Esophagus squamous epithelium (tissue), 4 donors: ENCODE results near the gene CHD8.

Experiments
- POLR2A ChIP-seq, 4 donors: fragments of 450-650 bp; IDR thresholded peaks; one replicate each; pipeline ENCODE4 v1.6.1; 2017; ENCODE audit warnings: antibody characterized with exemption in 4 of 4, mild to moderate bottlenecking in 4 of 4, moderate library complexity in 3 of 4
- TF ChIP-seq, protein P1 (sequence below), 6 experiments: fragments of 450-650 bp in 4 of 6; fragments of 200-600 bp in 2 of 6; sonication (generic) in 2 of 6; IDR thresholded peaks; one replicate each; pipeline ENCODE4 v1.5.1; 2016 to 2019; ENCODE audit warnings: antibody characterized with exemption in 6 of 6, mild to moderate bottlenecking in 4 of 6, moderate library complexity in 4 of 6

DNA sequence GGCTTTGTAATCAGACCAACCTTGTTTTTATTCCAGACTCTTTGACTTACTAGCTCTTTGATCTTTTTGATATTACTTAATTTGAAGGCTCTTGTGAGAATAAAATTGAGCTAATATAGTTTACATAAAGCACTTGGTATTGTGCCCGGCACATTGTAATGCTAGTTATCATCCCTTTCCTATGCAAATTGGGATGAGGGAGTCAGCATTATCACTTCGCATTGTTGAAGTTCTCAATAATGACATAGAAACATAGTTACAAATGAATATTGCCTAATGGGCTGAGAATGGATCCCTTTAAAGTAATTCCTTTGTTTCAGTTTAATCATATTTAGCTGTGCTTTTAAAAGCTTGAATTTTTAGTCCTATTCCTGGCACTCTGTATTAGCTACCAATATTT lies 108.7 kb downstream of the CHD8 start:
- TF ChIP-seq POLR2A (IDR thresholded peaks at IDR 0.05), result no peak
- TF ChIP-seq, protein P1, sequence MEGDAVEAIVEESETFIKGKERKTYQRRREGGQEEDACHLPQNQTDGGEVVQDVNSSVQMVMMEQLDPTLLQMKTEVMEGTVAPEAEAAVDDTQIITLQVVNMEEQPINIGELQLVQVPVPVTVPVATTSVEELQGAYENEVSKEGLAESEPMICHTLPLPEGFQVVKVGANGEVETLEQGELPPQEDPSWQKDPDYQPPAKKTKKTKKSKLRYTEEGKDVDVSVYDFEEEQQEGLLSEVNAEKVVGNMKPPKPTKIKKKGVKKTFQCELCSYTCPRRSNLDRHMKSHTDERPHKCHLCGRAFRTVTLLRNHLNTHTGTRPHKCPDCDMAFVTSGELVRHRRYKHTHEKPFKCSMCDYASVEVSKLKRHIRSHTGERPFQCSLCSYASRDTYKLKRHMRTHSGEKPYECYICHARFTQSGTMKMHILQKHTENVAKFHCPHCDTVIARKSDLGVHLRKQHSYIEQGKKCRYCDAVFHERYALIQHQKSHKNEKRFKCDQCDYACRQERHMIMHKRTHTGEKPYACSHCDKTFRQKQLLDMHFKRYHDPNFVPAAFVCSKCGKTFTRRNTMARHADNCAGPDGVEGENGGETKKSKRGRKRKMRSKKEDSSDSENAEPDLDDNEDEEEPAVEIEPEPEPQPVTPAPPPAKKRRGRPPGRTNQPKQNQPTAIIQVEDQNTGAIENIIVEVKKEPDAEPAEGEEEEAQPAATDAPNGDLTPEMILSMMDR (IDR thresholded peaks at IDR 0.05), result no peak
